Right lobe of liver (tissue), 6 donors: ENCODE data around the gene TGFA. TPM values are rescaled to one million over a fixed set of nuclear protein-coding genes. Genes with fewer than 3 reads are reported as not detected.

Experiments used
- ATAC-seq, 4 donors: fragments of 200-7000 bp; cut with Tn5 transposase; one replicate each; pipeline ENCODE4 v1.9.1; 2020; ENCODE audit warnings: mild to moderate bottlenecking in 4 of 4, moderate library complexity in 4 of 4
- DNase-seq, 3 donors: peaks; one replicate each; pipeline ENCODE4 v3.0.0-alpha.2; 2020
- H3K27ac ChIP-seq, 3 donors: fragments of 200-600 bp; one replicate each; pipeline ENCODE4 v1.8.0; 2022
- H3K27me3 ChIP-seq, 2 donors: fragments of 200-600 bp; one replicate each; pipeline ENCODE4 v1.8.0; 2022
- H3K36me3 ChIP-seq, 4 donors: fragments of 200-600 bp; sonication (generic) in 1 of 4; one replicate each; pipeline versions ENCODE4 v1.5.1 to v1.8.0; 2017 to 2022; ENCODE audit warnings: control low read depth in 1 of 4
- H3K4me1 ChIP-seq, 4 donors: fragments of 200-600 bp; sonication (generic) in 1 of 4; one replicate each; pipeline versions ENCODE4 v1.5.1 to v1.8.0; 2017 to 2022; ENCODE audit warnings: control low read depth in 1 of 4
- H3K4me3 ChIP-seq, 3 donors: fragments of 200-600 bp; one replicate each; pipeline ENCODE4 v1.8.0; 2022
- H3K9me3 ChIP-seq, 4 donors: fragments of 200-600 bp; sonication (generic) in 1 of 4; one replicate each; pipeline versions ENCODE4 v1.5.1 to v1.8.0; 2017 to 2022; ENCODE audit warnings: control low read depth in 1 of 4
- CTCF ChIP-seq, 4 donors: fragments of 200-600 bp in 3 of 4; fragments of 450-650 bp in 1 of 4; IDR thresholded peaks; one replicate each; pipeline versions ENCODE4 v1.5.1 to v1.8.0; 2016 to 2022; ENCODE audit warnings: antibody characterized with exemption in 4 of 4, mild to moderate bottlenecking in 2 of 4
- POLR2A ChIP-seq: fragments of 450-650 bp; IDR thresholded peaks from one replicate; pipeline ENCODE4 v1.6.1; 2017; ENCODE audit warnings: antibody characterized with exemption, mild to moderate bottlenecking
- WGBS: methylation state at CpG from one replicate; pipeline ENCODE4 v1.1.6; 2018; ENCODE audit warnings: low coverage, low lambda C conversion rate; ENCODE audit not compliant: insufficient coverage; ENCODE audit errors: missing lambda C conversion rate; 5-methylcytosine and 5-hydroxymethylcytosine counted together
- intact Hi-C, 2 donors: fragments of 100-400 bp; cut with DNase I; formaldehyde crosslinking; loops; one replicate each; pipeline versions ENCODE4 v1.11.2 to v1.14.1; 2022
- total RNA-seq, 6 experiments: library from RNA; depleted of rRNA in 2 of 6; stranded (reverse); fragments of >200 nt in 2 of 6; fragmentation: NEBNext Ultra II Directional in 3 of 6; extraction: Animal tissue kit (Norgen Biotek cat#: 25700) in 3 of 6; gene quantifications; one replicate each; pipeline versions ENCODE4 v1.1.0 to v1.2.4, GENCODE V29; 2016 to 2023
- donor health status: DM: no; HTN: yes; CAD: no.
- donor health status: DM: no; HTN: no; CAD: no.
- donor health status: DM: no; HTN: no; CAD: no.
- donor health status: DM: no; HTN: yes; CAD: no.
- donor health status: DM: no; HTN: yes; CAD: no.

TGFA gene
- total RNA-seq, 6 experiments from 2014 or later, result 2.1 to 5.1 (median 4.4) TPM

GRCh38 chr2:70553334-70553583 lies 367 bp downstream of the TGFA start:
- DNase-seq, result peak; percentile 45 to 74 (median 71)
- intact Hi-C loops, result no loop called here
- H3K9me3 ChIP-seq, result no peaks in the 10 kb centered on the region
- no peaks in the 10 kb centered on the region for H3K36me3 ChIP-seq
- H3K27me3 ChIP-seq, result no peaks in the 10 kb centered on the region
- 4% methylated on average over 4 of the region's 18 CpGs for WGBS
- peak overlapping the region; percentile 63 to 67 (median 65) for H3K27ac ChIP-seq
- ATAC-seq, result peak; percentile 43 to 62 (median 58)
- peak overlapping the region; percentile 62 to 76 (median 76) for H3K4me3 ChIP-seq
- TF ChIP-seq POLR2A, result no peak
- no peak for TF ChIP-seq CTCF (IDR thresholded peaks at IDR 0.05)
- peaks cover 0 to 4% (median 0%) of the 10 kb centered on the region in 4 donors for H3K4me1 ChIP-seq

- H3K9me3 ChIP-seq, result no peaks in the 10 kb centered on the region
- no peak for DNase-seq
- no peak for ATAC-seq
- intact Hi-C loops, result no loop called here
- peak overlapping the region; percentile 62 to 76 (median 76) for H3K4me3 ChIP-seq
- no peaks in the 10 kb centered on the region for H3K36me3 ChIP-seq
- no peak for TF ChIP-seq POLR2A
- TF ChIP-seq CTCF (IDR thresholded peaks at IDR 0.05), result no peak
- peak overlapping the region; percentile 63 to 67 (median 65) for H3K27ac ChIP-seq
- under 1% methylated on average over 21 of the region's 45 CpGs for WGBS
- peaks cover 0 to 4% (median 0%) of the 10 kb centered on the region in 4 donors for H3K4me1 ChIP-seq
- no peaks in the 10 kb centered on the region for H3K27me3 ChIP-seq
Measured at GRCh38 chr2:70552501-70553333, 909 bp downstream of the TGFA start.

- Histone ChIP-seq H3K9me3 (no peaks in the 10 kb centered on the region), H3K4me3 (no peak overlapping the region), H3K4me1 (peaks cover 0 to 4% (median 0%) of the 10 kb centered on the region in 4 donors), H3K27ac (no peak overlapping the region), H3K27me3 (no peaks in the 10 kb centered on the region), H3K36me3 (no peaks in the 10 kb centered on the region)
- ATAC-seq (no peak), DNase-seq (no peak)
- intact Hi-C loops, result no loop called here
- WGBS, result 50% methylated on average over 7 of the region's 7 CpGs
- no peak for TF ChIP-seq POLR2A
Measured at GRCh38 chr2:70551167-70551566, 2.5 kb downstream of the TGFA start.

GRCh38 chr2:70549962-70550361 lies 3.7 kb downstream of the TGFA start:
- no peak for DNase-seq
- 87% methylated on average over 7 of the region's 7 CpGs for WGBS
- Histone ChIP-seq H3K9me3 (no peaks in the 10 kb centered on the region), H3K27me3 (no peaks in the 10 kb centered on the region), H3K27ac (no peak overlapping the region), H3K4me1 (peaks cover 0 to 4% (median 0%) of the 10 kb centered on the region in 4 donors), H3K36me3 (no peaks in the 10 kb centered on the region), H3K4me3 (no peak overlapping the region)
- intact Hi-C loops, result no loop called here
- TF ChIP-seq CTCF (IDR thresholded peaks at IDR 0.05) (no peak), POLR2A (no peak)
- no peak for ATAC-seq

GRCh38 chr2:70549064-70549710 lies 4.4 kb downstream of the TGFA start:
- no peaks in the 10 kb centered on the region for H3K36me3 ChIP-seq
- H3K27ac ChIP-seq, result no peak overlapping the region
- intact Hi-C loops, result no loop called here
- no peak for TF ChIP-seq CTCF (IDR thresholded peaks at IDR 0.05)
- no peak for TF ChIP-seq POLR2A
- no peak overlapping the region for H3K4me3 ChIP-seq
- peaks cover 0 to under 1% (median 0%) of the 10 kb centered on the region in 4 donors for H3K4me1 ChIP-seq
- ATAC-seq, result no peak
- H3K27me3 ChIP-seq, result no peaks in the 10 kb centered on the region
- DNase-seq, result no peak
- 81% methylated on average over 10 of the region's 12 CpGs for WGBS
- no peaks in the 10 kb centered on the region for H3K9me3 ChIP-seq
